GM21737 (cell line): ENCODE data around the gene TP53I11.

ENCODE experiments used
- ATAC-seq: cut with Tn5 transposase; IDR thresholded peaks from one replicate; pipeline ENCODE4 v1.9.1; 2021; ENCODE audit warnings: mild to moderate bottlenecking, moderate library complexity; ENCODE audit not compliant: unreplicated experiment

The TP53I11 gene

DNA sequence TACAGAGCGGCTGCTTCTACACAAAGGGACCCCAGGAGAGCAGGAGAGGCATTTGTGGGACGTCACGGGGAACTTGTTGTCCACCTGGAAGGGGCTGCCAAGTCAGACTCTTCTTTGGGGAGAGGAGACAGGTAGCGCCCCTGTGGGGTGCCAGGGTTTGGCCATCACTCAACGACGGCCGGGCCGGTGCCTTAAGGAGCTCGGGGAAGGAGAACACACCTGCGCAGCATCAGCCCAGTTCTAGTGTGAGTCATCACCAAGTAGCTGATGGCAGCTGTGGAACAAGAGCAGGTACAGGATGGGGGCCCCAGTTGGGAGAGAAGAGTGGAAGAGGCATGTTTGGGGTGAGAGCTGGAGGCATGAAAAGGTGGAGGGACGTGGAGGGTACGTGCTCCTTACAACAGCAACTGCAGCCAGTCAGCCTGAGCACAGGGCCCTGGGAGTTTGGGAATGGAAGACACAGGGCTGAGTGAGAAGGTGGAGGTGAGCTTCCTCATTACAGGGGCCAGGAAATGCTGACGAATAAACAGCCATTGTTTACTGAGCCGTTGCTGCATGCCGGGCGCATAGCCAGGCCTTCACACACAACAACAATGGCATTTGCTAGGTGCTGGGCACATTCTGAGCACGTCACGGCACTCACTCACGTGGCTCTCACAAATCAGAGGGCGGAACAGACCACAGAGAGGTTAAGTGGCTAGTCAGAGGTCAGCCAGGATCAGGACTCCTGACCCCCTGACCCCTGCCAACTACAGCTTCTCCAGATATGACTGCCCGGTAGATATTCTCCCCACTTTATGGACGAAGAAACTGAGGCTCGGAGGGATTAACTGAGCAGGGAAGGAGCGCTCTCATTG, 29.1 kb upstream of the TP53I11 start:
- no peak for ATAC-seq

- ATAC-seq: no peak
These were observed 28.3 kb upstream of the TP53I11 start for GRCh38 chr11:44978961-44979331.

DNA sequence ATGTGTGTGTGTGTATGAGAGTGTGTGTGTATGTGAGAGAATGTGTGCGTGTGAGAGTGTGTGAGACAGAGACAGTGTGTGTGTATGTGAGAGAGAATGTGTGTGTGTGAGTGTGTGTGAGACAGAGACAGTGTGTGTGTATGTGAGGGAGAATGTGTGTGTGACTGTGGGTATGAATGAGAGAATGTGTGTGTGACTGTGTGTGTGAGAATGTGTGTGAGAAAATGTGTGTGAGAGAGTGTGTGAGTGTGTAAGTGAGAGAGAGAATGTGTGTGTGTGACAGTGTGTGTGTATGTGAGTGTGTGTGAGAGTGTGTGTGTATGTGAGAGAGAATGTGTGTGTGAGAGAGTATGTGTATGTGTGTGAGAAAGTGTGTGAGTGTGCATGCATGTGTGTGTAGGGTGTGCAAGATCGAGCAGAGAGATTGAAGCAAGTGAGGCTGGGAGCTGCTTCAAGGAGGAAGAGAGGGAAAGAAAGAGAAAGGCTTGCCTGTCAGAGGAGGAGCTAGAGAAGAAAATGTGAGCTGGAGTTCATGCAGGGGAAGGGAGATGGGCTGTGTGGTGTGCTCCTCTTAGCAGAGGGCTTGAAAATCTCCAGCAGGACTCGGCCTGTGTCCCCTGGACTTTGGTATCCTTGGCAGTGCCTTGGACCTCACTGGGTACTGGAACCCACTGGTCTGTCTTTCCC, 27.7 kb upstream of the TP53I11 start:
- ATAC-seq: no peak

- no peak for ATAC-seq
These were observed 26.9 kb upstream of the TP53I11 start for GRCh38 chr11:44977493-44977984.

- ATAC-seq: no peak
These were observed 25.9 kb upstream of the TP53I11 start for GRCh38 chr11:44976576-44976975.

GRCh38 chr11:44974402-44975000, 23.8 kb upstream of the TP53I11 start:
- no peak for ATAC-seq

- no peak for ATAC-seq
These were observed 23.1 kb upstream of the TP53I11 start for GRCh38 chr11:44973632-44974401.

DNA sequence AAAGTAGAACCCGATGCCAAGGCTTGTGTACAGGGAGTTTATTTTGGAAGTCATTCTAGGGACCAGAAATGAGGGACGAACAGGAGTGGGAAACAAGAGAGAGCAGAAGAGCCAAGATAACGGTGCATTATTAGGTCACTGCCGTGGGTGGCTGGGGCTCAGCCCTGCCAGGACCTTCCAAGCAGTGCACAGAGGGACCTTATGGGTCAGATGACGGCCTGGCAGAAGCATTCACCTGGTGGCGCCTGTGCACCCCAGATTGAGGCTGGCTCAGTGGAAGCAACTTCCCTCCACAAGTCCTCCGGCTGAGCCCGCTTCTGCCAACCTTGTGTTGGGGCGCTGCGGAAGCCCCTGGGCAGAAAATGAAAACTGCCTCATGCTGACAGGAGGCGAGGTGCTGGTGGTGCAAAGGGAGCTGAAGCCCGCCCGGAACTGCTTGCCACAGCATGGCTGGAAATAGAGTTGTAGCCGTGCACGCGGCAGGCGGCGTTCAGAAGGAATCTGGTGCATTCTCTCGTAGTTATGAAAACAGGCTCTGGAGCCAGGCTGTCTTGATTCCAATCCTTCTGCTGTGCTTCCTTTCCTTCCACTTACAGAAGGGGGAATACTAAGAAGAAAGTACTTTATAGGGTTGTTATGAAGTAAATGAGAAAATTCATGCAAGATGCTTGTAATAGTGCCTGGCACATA, 22.2 kb upstream of the TP53I11 start:
- no peak for ATAC-seq

- no peak for ATAC-seq
These were observed 20.5 kb upstream of the TP53I11 start for GRCh38 chr11:44971185-44971584.

GRCh38 chr11:44970293-44970692, 19.6 kb upstream of the TP53I11 start:
- no peak for ATAC-seq

- ATAC-seq: no peak
These were observed 19.1 kb upstream of the TP53I11 start for GRCh38 chr11:44969651-44970252.

DNA sequence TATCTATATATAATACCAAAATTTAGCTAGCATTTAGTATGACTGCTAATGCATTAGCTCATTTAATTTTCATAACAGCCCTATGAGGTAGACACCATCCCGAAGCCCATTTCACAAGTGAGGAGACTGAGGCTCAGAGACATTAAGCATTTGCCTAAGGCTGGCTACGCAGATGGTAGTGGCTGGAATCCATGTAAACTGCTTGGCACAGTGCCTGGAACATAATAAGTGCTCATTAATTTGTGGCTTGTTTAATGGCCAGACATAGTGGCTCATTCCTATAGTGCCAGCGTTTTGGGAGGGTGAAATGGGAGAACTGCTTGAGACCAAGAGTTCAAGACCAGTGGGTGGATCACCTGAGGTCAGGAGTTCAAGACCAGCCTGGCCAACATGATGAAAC, 17.8 kb upstream of the TP53I11 start:
- ATAC-seq: no peak

DNA sequence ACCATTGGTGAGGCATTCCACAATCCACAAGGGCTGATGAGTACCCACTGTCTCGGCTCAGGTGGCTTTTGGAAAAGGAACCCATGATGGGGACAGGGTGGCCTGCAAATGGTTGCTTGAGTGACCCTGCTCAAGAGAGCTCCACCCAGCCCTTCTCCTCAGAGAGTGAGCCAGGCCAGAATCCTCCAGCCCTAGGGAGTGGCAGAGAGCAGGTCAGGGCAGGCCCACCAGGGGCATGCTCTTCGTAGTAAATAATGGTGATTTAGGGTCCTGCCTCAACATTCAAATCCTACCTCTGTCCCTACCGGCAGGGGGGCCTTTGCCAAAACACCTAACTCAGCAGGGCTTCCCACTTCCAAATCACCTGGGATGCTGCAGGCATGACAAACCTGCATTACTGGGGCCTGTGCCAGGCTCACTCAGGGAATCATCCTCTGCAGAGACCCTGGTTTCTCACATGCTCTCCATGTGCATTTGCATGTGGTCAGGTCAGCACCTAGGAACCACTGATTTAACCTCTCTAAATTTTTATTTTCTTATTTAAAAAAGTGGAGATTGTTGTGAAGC, 17.3 kb upstream of the TP53I11 start:
- ATAC-seq: no peak

GRCh38 chr11:44966694-44967093, 16.0 kb upstream of the TP53I11 start:
- ATAC-seq: no peak

DNA sequence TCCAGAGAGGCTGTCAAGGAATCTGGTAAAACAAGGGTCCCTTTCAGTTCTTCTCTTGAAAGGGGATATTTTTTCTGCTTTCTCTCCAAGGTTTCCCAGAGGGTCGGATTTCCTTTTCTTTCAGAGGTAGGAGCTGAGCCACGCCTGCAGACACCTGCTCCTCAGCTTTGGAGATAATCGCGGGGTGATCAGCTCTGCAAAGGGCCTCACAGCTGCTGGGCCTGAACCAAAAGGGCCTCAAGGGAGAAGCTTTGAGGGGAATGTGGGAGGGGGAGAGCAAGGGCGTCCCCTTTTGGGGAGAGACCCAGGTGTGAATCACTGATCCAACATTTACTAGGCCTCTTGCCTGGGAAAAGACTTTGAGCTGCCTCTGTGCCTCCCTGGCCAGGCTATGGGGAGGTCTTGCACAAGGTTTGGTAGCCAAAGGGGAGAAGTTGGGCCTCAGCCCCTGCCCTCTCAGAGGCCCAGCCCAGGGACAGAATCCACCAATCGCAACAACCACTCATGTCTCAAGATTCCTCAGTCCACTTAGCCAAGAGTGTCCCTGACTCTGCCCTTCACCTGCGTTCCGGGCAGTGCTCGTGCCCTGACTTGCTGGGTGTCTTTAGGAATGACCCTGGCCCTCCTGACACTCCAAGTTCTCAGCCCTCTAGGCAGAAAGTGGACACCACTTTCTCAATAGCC, 14.0 kb upstream of the TP53I11 start:
- no peak for ATAC-seq

GRCh38 chr11:44963948-44964347, 13.3 kb upstream of the TP53I11 start:
- no peak for ATAC-seq

GRCh38 chr11:44963136-44963535, 12.5 kb upstream of the TP53I11 start:
- no peak for ATAC-seq

- ATAC-seq: no peak
These were observed 11.8 kb upstream of the TP53I11 start for GRCh38 chr11:44962464-44962863.

DNA sequence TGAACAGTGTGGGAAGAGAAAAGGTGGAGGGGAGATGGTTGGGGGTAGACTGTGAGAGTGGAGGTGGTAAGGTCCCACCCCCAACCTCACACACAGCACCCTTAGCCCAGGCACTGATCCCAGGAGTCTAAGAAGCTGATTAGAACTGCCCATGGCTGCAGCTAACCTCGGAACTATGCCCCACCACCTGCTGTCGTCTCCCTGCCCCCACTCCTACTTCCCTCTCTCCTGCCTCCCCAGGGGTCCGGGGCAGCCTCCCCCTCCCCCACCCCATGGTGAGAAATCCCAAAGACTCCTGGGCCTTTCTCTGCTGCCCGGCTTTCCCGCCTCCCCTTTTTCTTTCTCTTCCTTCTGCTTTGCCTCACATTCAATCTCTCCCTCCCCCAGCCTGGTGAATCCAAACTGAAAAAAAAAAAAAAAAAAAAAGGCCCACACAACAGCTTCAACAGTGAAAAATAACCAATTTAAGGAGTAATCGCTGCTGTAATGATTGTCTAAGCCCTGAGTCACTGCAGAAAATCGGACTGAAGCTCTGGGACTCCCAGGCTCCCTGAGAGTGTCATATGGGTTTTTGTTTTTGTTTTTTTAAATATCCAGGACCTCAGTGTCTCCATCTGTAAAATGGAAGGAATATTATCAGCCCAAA, 9.6 kb upstream of the TP53I11 start:
- no peak for ATAC-seq
